Measurements from ENCODE around the gene PDXP.

PDXP gene

GRCh38 chr22:37661160-37661924 is 2.8 kb downstream of the PDXP start:
- Histone ChIP-seq H3K36me3 (ENCODE audit: control insufficient read depth in 2 of 2, insufficient read depth in 2 of 2, low read length in 2 of 2) (peaks cover 6 to 11% of the 10 kb centered on the region in 2 donors), H3K27me3 (ENCODE audit: control insufficient read depth in 1 of 2, insufficient read depth in 2 of 2, low read length in 2 of 2) (no peaks in the 10 kb centered on the region), H3K4me1 (ENCODE audit: control insufficient read depth, insufficient read depth, low read length) (peaks cover 51% of the 10 kb centered on the region), H3K27ac (ENCODE audit: low read length) (peak overlapping the region; percentile 80), H3K9ac (ENCODE audit: low read length in 2 of 2) (peak overlapping the region; percentile 51 to 64), H3K4me3 (ENCODE audit: low read length in 2 of 2) (peak overlapping the region; percentile 34 to 35), H3K9me3 (ENCODE audit: control insufficient read depth in 2 of 2, low read length in 2 of 2) (no peaks in the 10 kb centered on the region)

DNA sequence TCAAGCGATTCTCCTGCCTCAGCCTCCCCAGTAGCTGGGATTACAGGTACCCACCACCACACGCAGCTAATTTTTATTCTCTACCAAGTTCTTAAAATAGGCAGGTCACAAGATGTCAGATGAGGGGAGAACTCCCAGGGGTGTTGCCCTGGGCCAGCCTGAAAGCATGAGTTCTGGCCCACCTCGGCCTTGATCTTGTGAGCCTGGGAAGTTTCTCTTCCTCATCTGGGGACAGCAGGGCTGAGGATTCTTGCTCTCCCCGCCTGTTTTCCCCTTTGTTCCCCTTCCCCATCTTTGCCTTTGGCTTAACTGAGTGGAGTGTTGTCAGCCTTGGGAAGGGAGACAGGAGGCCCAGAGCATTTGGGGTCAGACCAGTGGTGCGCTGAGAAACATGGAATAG is 3.5 kb downstream of the PDXP start:
- Histone ChIP-seq H3K4me3 (ENCODE audit: low read length in 2 of 2) (no peak overlapping the region), H3K9me3 (ENCODE audit: control insufficient read depth in 2 of 2, low read length in 2 of 2) (no peaks in the 10 kb centered on the region), H3K9ac (ENCODE audit: low read length in 2 of 2) (peak overlapping the region in 1 of 2 donors; percentile 21), H3K27me3 (ENCODE audit: control insufficient read depth in 1 of 2, insufficient read depth in 2 of 2, low read length in 2 of 2) (no peaks in the 10 kb centered on the region), H3K27ac (ENCODE audit: low read length) (peak overlapping the region; percentile 67), H3K36me3 (ENCODE audit: control insufficient read depth in 2 of 2, insufficient read depth in 2 of 2, low read length in 2 of 2) (peaks cover 9 to 16% of the 10 kb centered on the region in 2 donors), H3K4me1 (ENCODE audit: control insufficient read depth, insufficient read depth, low read length) (peaks cover 51% of the 10 kb centered on the region)

- peaks cover 11 to 16% of the 10 kb centered on the region in 2 donors for H3K36me3 ChIP-seq (ENCODE audit: control insufficient read depth in 2 of 2, insufficient read depth in 2 of 2, low read length in 2 of 2)
- H3K4me3 ChIP-seq (ENCODE audit: low read length in 2 of 2) = no peak overlapping the region
- no peaks in the 10 kb centered on the region for H3K9me3 ChIP-seq (ENCODE audit: control insufficient read depth in 2 of 2, low read length in 2 of 2)
- peak overlapping the region; percentile 77 for H3K27ac ChIP-seq (ENCODE audit: low read length)
- peaks cover 46% of the 10 kb centered on the region for H3K4me1 ChIP-seq (ENCODE audit: control insufficient read depth, insufficient read depth, low read length)
- H3K27me3 ChIP-seq (ENCODE audit: control insufficient read depth in 1 of 2, insufficient read depth in 2 of 2, low read length in 2 of 2) = no peaks in the 10 kb centered on the region
- peak overlapping the region in 1 of 2 donors; percentile 4 for H3K9ac ChIP-seq (ENCODE audit: low read length in 2 of 2)
Measured at GRCh38 chr22:37663521-37664140, 5.1 kb downstream of the PDXP start.

DNA sequence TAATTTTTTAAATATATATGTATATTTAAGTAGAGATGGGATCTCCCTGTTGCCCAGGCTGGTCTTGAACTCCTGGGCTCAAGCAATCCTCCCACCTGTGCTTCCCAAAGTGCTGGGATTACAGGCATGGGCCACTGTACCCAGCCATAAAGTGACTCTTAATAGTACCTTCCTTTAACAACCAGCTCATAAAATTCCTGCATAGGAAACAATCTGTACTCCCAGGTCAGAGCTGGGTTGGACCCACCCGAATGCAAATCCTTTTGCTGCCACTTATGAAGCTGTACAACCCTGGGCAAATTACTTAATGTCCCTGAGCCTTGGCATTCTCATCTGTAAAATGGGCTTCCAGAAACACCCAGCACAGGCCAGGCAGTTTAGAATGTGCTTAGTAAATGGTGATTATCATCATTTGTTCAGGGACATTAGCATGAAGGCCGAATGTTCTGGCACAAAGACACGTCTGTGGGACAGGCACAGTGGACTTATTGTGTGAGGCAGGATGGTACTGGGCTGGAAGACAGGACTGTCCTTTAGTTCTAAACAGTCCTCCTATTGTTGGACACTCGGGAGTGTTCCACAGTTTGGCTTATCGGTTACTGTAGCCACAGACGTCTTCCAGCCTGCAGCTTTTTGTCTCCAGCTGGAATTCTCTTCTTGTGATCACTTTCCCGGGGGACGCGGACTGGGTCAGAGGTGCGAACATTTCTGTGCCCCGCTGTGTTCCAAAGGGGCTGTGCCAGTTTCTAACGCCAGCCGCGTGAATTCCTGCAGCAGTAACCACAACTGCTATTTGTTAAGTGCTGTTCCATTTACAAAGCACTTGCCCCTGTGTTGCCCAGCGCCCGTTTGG is 6.0 kb downstream of the PDXP start:
- no peaks in the 10 kb centered on the region for H3K9me3 ChIP-seq (ENCODE audit: control insufficient read depth in 2 of 2, low read length in 2 of 2)
- peaks cover 42% of the 10 kb centered on the region for H3K4me1 ChIP-seq (ENCODE audit: control insufficient read depth, insufficient read depth, low read length)
- H3K27ac ChIP-seq (ENCODE audit: low read length) = peak overlapping the region; percentile 41

GRCh38 chr22:37665487-37665886 is 7.0 kb downstream of the PDXP start:
- Histone ChIP-seq H3K36me3 (ENCODE audit: control insufficient read depth in 2 of 2, insufficient read depth in 2 of 2, low read length in 2 of 2) (peaks cover 11 to 16% of the 10 kb centered on the region in 2 donors), H3K9ac (ENCODE audit: low read length in 2 of 2) (no peak overlapping the region), H3K27me3 (ENCODE audit: control insufficient read depth in 1 of 2, insufficient read depth in 2 of 2, low read length in 2 of 2) (no peaks in the 10 kb centered on the region), H3K4me3 (ENCODE audit: low read length in 2 of 2) (no peak overlapping the region), H3K4me1 (ENCODE audit: control insufficient read depth, insufficient read depth, low read length) (peaks cover 34% of the 10 kb centered on the region), H3K27ac (ENCODE audit: low read length) (peak overlapping the region; percentile 41), H3K9me3 (ENCODE audit: control insufficient read depth in 2 of 2, low read length in 2 of 2) (no peaks in the 10 kb centered on the region)

More for the DNA sequence above, 6.0 kb downstream of the PDXP start:
- no peaks in the 10 kb centered on the region for H3K27me3 ChIP-seq (ENCODE audit: control insufficient read depth in 1 of 2, insufficient read depth in 2 of 2, low read length in 2 of 2)
- no peak overlapping the region for H3K9ac ChIP-seq (ENCODE audit: low read length in 2 of 2)
- H3K4me3 ChIP-seq (ENCODE audit: low read length in 2 of 2) = no peak overlapping the region
- H3K36me3 ChIP-seq (ENCODE audit: control insufficient read depth in 2 of 2, insufficient read depth in 2 of 2, low read length in 2 of 2) = peaks cover 11 to 16% of the 10 kb centered on the region in 2 donors

- Histone ChIP-seq H3K4me1 (ENCODE audit: control insufficient read depth, insufficient read depth, low read length) (peaks cover 29% of the 10 kb centered on the region), H3K9me3 (ENCODE audit: control insufficient read depth in 2 of 2, low read length in 2 of 2) (no peaks in the 10 kb centered on the region), H3K4me3 (ENCODE audit: low read length in 2 of 2) (no peak overlapping the region), H3K27ac (ENCODE audit: low read length) (no peak overlapping the region), H3K36me3 (ENCODE audit: control insufficient read depth in 2 of 2, insufficient read depth in 2 of 2, low read length in 2 of 2) (peaks cover 11 to 16% of the 10 kb centered on the region in 2 donors), H3K27me3 (ENCODE audit: control insufficient read depth in 1 of 2, insufficient read depth in 2 of 2, low read length in 2 of 2) (no peaks in the 10 kb centered on the region), H3K9ac (ENCODE audit: low read length in 2 of 2) (peak overlapping the region in 1 of 2 donors; percentile 21)
Measured at GRCh38 chr22:37669586-37669985, 11.1 kb downstream of the PDXP start.

GRCh38 chr22:37672206-37672919 is 13.8 kb downstream of the PDXP start:
- Histone ChIP-seq H3K36me3 (ENCODE audit: control insufficient read depth in 2 of 2, insufficient read depth in 2 of 2, low read length in 2 of 2) (peaks cover 0 to 2% of the 10 kb centered on the region in 2 donors), H3K9ac (ENCODE audit: low read length in 2 of 2) (no peak overlapping the region)

GRCh38 chr22:37672920-37673455 is 14.5 kb downstream of the PDXP start:
- peaks cover 0 to under 1% of the 10 kb centered on the region in 2 donors for H3K36me3 ChIP-seq (ENCODE audit: control insufficient read depth in 2 of 2, insufficient read depth in 2 of 2, low read length in 2 of 2)
- H3K27me3 ChIP-seq (ENCODE audit: control insufficient read depth in 1 of 2, insufficient read depth in 2 of 2, low read length in 2 of 2) = no peaks in the 10 kb centered on the region
- no peak overlapping the region for H3K4me3 ChIP-seq (ENCODE audit: low read length in 2 of 2)
- peaks cover 40% of the 10 kb centered on the region for H3K4me1 ChIP-seq (ENCODE audit: control insufficient read depth, insufficient read depth, low read length)
- H3K9me3 ChIP-seq (ENCODE audit: control insufficient read depth in 2 of 2, low read length in 2 of 2) = no peaks in the 10 kb centered on the region
- no peak overlapping the region for H3K9ac ChIP-seq (ENCODE audit: low read length in 2 of 2)
- peak overlapping the region; percentile 94 for H3K27ac ChIP-seq (ENCODE audit: low read length)

More at GRCh38 chr22:37672206-37672919, 13.8 kb downstream of the PDXP start:
- H3K27ac ChIP-seq (ENCODE audit: low read length) = peak overlapping the region; percentile 94
- peaks cover 34% of the 10 kb centered on the region for H3K4me1 ChIP-seq (ENCODE audit: control insufficient read depth, insufficient read depth, low read length)
- H3K4me3 ChIP-seq (ENCODE audit: low read length in 2 of 2) = no peak overlapping the region
- no peaks in the 10 kb centered on the region for H3K9me3 ChIP-seq (ENCODE audit: control insufficient read depth in 2 of 2, low read length in 2 of 2)
- no peaks in the 10 kb centered on the region for H3K27me3 ChIP-seq (ENCODE audit: control insufficient read depth in 1 of 2, insufficient read depth in 2 of 2, low read length in 2 of 2)

DNA sequence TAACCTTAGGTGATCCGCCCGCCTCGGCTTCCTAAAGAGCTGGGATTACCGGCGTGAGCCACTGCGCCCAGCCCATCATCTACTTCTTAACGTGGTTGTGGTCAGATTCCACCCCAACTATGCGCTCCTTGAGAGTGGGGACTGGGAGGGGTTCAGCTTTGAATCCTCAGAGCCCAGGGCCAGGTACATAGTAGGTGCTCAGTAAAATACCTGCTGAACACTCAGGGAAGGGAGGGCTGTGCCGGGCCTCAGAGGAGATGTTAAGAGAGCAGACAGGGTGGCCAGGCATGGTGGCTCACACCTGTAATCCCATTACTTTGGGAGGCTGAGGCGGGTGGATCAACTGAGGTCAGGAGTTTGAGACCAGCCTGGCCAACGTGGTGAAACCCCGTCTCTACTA is 15.7 kb downstream of the PDXP start:
- H3K9ac ChIP-seq (ENCODE audit: low read length in 2 of 2) = peak overlapping the region; percentile 51 to 60
- H3K27ac ChIP-seq (ENCODE audit: low read length) = peak overlapping the region; percentile 94
- H3K4me1 ChIP-seq (ENCODE audit: control insufficient read depth, insufficient read depth, low read length) = peaks cover 46% of the 10 kb centered on the region
- H3K4me3 ChIP-seq (ENCODE audit: low read length in 2 of 2) = no peak overlapping the region
- peaks cover 0 to 4% of the 10 kb centered on the region in 2 donors for H3K36me3 ChIP-seq (ENCODE audit: control insufficient read depth in 2 of 2, insufficient read depth in 2 of 2, low read length in 2 of 2)
- no peaks in the 10 kb centered on the region for H3K27me3 ChIP-seq (ENCODE audit: control insufficient read depth in 1 of 2, insufficient read depth in 2 of 2, low read length in 2 of 2)
- H3K9me3 ChIP-seq (ENCODE audit: control insufficient read depth in 2 of 2, low read length in 2 of 2) = no peaks in the 10 kb centered on the region
